Neural cell (in vitro differentiated cells): ENCODE measurements around the gene NUFIP2. TPM values are rescaled to one million over a fixed set of nuclear protein-coding genes. Genes with fewer than 3 reads are reported as not detected.

ENCODE experiments used
- H2AFZ ChIP-seq: fragments of 200-600, 300-800 bp; sonication (generic), shearing (Covaris generic); 2 replicates; pipeline ENCODE4 v1.6.0; 2014; ENCODE audit warnings: low read depth, mild to moderate bottlenecking, antibody characterized with exemption, low read length, moderate library complexity
- H3F3A ChIP-seq: fragments of 200-600 bp; shearing (Covaris generic); 2 replicates; pipeline ENCODE4 v1.6.1; 2016; ENCODE audit warnings: mild to moderate bottlenecking, moderate library complexity, mixed read lengths, antibody characterized with exemption, low read length; ENCODE audit not compliant: insufficient read depth, poor library complexity, severe bottlenecking
- H3K27ac ChIP-seq: fragments of 200-600, 300-800 bp; sonication (generic), shearing (Covaris generic); 2 replicates; pipeline ENCODE4 v1.5.1; 2014; ENCODE audit warnings: mild to moderate bottlenecking, low read length, moderate library complexity
- H3K27me3 ChIP-seq: fragments of 300-800, 200-600 bp; sonication (generic), shearing (Covaris generic); 2 replicates; pipeline ENCODE4 v1.6.0; 2014; ENCODE audit warnings: mild to moderate bottlenecking, low read depth, low read length, moderate library complexity; ENCODE audit not compliant: insufficient read depth
- H3K36me3 ChIP-seq: fragments of 300-800, 200-600 bp; sonication (generic), shearing (Covaris generic); 2 replicates; pipeline ENCODE4 v1.5.1; 2014; ENCODE audit warnings: mild to moderate bottlenecking, antibody characterized with exemption, low read length, moderate library complexity; ENCODE audit not compliant: insufficient read depth
- H3K4me2 ChIP-seq: fragments of 300-800, 200-600 bp; sonication (generic), shearing (Covaris generic); 2 replicates; pipeline ENCODE4 v1.6.0; 2014; ENCODE audit warnings: mild to moderate bottlenecking, low read length
- H3K4me3 ChIP-seq: fragments of 300-800, 200-600 bp; sonication (generic), shearing (Covaris generic); 2 replicates; pipeline ENCODE4 v1.5.1; 2014; ENCODE audit warnings: mild to moderate bottlenecking, low read length, moderate library complexity
- H3K79me2 ChIP-seq: fragments of 200-600 bp; shearing (Covaris generic); replicated peaks from 2 replicates; pipeline ENCODE4 v1.6.0; 2014; ENCODE audit warnings: mild to moderate bottlenecking, low read length, moderate library complexity; ENCODE audit not compliant: insufficient read depth
- H3K9ac ChIP-seq: fragments of 300-800, 200-600 bp; sonication (generic), shearing (Covaris generic); 2 replicates; pipeline ENCODE4 v1.6.1; 2016; ENCODE audit warnings: mild to moderate bottlenecking, low read length, mixed read lengths
- H3K9me2 ChIP-seq: fragments of 200-600 bp; shearing (Covaris generic); 2 replicates; pipeline ENCODE4 v1.6.1; 2016; ENCODE audit warnings: mild to moderate bottlenecking, low read length, mixed read lengths; ENCODE audit not compliant: insufficient read depth
- H3K9me3 ChIP-seq: fragments of 200-600, 300-800 bp; sonication (generic), shearing (Covaris generic); 2 replicates; pipeline ENCODE4 v1.6.1; 2016; ENCODE audit warnings: mild to moderate bottlenecking, mixed run types, low read length, moderate library complexity, mixed read lengths
- H4K20me1 ChIP-seq: fragments of 200-600 bp; shearing (Covaris generic); 2 replicates; pipeline ENCODE4 v1.6.1; 2016; ENCODE audit warnings: mild to moderate bottlenecking, mixed run types; ENCODE audit not compliant: insufficient read depth
- CTCF ChIP-seq: fragments of 450-650 bp; IDR thresholded peaks from 2 replicates; pipeline ENCODE4 v1.5.1; 2014; ENCODE audit warnings: antibody characterized with exemption, mild to moderate bottlenecking, moderate library complexity; ENCODE audit not compliant: poor library complexity, severe bottlenecking
- EP300 ChIP-seq: fragments of 450-650 bp; conservative IDR thresholded peaks from 2 replicates; pipeline ENCODE4 v1.6.1; 2014; ENCODE audit warnings: antibody characterized with exemption, mild to moderate bottlenecking, moderate library complexity; ENCODE audit not compliant: poor library complexity, severe bottlenecking
- EZH2 ChIP-seq: fragments of 200-600, 300-800 bp; shearing (Covaris generic), sonication (generic); IDR thresholded peaks from 2 replicates; pipeline ENCODE4 v1.6.1; 2014; ENCODE audit warnings: antibody characterized with exemption, low read length, borderline replicate concordance, mild to moderate bottlenecking; ENCODE audit not compliant: insufficient read depth, poor library complexity, severe bottlenecking
- MXI1 ChIP-seq: fragments of 450-650 bp; conservative IDR thresholded peaks from 2 replicates; pipeline ENCODE4 v1.6.1; 2014; ENCODE audit warnings: antibody characterized with exemption, mild to moderate bottlenecking; ENCODE audit not compliant: poor library complexity, severe bottlenecking
- POLR2AphosphoS5 ChIP-seq: IDR thresholded peaks from 2 replicates; pipeline ENCODE4 v1.6.1; 2012
- RAD21 ChIP-seq: fragments of 450-650 bp; conservative IDR thresholded peaks from 2 replicates; pipeline ENCODE4 v1.6.1; 2014; ENCODE audit warnings: antibody characterized with exemption, mild to moderate bottlenecking, moderate library complexity
- REST ChIP-seq: IDR thresholded peaks from 2 replicates; pipeline ENCODE4 v1.6.1; 2012; ENCODE audit warnings: borderline replicate concordance
- SMC3 ChIP-seq: fragments of 450-650 bp; conservative IDR thresholded peaks from 2 replicates; pipeline ENCODE4 v1.6.1; 2014; ENCODE audit warnings: antibody characterized with exemption, mild to moderate bottlenecking, moderate library complexity; ENCODE audit not compliant: poor library complexity
- TAF1 ChIP-seq: IDR thresholded peaks from 2 replicates; pipeline ENCODE4 v1.6.1; 2012; ENCODE audit warnings: low read depth
- polyA plus RNA-seq: library from polyadenylated mRNA; depleted of rRNA; stranded (reverse); fragments of >200 nt; gene quantifications from 2 replicates; pipeline ENCODE4 v1.2.3, GENCODE V29; 2014

NUFIP2 gene
- polyA plus RNA-seq, 1 donor from 2014 or later: 22.4 TPM

- H4K20me1 ChIP-seq: no peaks in the 10 kb centered on the region
- TF ChIP-seq SMC3: no peak
- H3K9me3 ChIP-seq: no peaks in the 10 kb centered on the region
- H3F3A ChIP-seq: no peaks in the 10 kb centered on the region
- no peak overlapping the region for H2AFZ ChIP-seq
- H3K4me2 ChIP-seq: no peak overlapping the region
- no peak overlapping the region for H3K27ac ChIP-seq
- H3K36me3 ChIP-seq: no peaks in the 10 kb centered on the region
- H3K79me2 ChIP-seq: no peaks in the 10 kb centered on the region
- no peak overlapping the region for H3K4me3 ChIP-seq
- no peaks in the 10 kb centered on the region for H3K9me2 ChIP-seq
- H3K9ac ChIP-seq: no peak overlapping the region
- no peaks in the 10 kb centered on the region for H3K27me3 ChIP-seq
Measured at GRCh38 chr17:29210879-29211278, 83.1 kb downstream of the NUFIP2 start.

- Histone ChIP-seq H3K36me3 (no peaks in the 10 kb centered on the region), H3K79me2 (no peaks in the 10 kb centered on the region), H3K4me2 (no peak overlapping the region), H3F3A (no peaks in the 10 kb centered on the region), H3K9me2 (no peaks in the 10 kb centered on the region), H3K27me3 (no peaks in the 10 kb centered on the region), H3K9ac (no peak overlapping the region), H4K20me1 (no peaks in the 10 kb centered on the region), H3K4me3 (no peak overlapping the region), H3K27ac (no peak overlapping the region), H2AFZ (no peak overlapping the region), H3K9me3 (no peaks in the 10 kb centered on the region)
- TF ChIP-seq EZH2 (no peak), REST (no peak), RAD21 (no peak), MXI1 (no peak), TAF1 (no peak), SMC3 (no peak), EP300 (no peak), POLR2AphosphoS5 (no peak), CTCF (no peak)
Measured at GRCh38 chr17:29209073-29209472, 84.9 kb downstream of the NUFIP2 start.

GRCh38 chr17:29207975-29208374 lies 86.0 kb downstream of the NUFIP2 start:
- no peaks in the 10 kb centered on the region for H3K36me3 ChIP-seq
- H3K9me2 ChIP-seq: no peaks in the 10 kb centered on the region
- TF ChIP-seq CTCF (no peak), REST (no peak), RAD21 (no peak), EZH2 (no peak), TAF1 (no peak), MXI1 (no peak), SMC3 (no peak), POLR2AphosphoS5 (no peak), EP300 (no peak)
- no peak overlapping the region for H3K9ac ChIP-seq
- no peaks in the 10 kb centered on the region for H3F3A ChIP-seq
- H4K20me1 ChIP-seq: no peaks in the 10 kb centered on the region
- H3K27me3 ChIP-seq: no peaks in the 10 kb centered on the region
- no peak overlapping the region for H3K4me2 ChIP-seq
- no peak overlapping the region for H3K27ac ChIP-seq
- H3K79me2 ChIP-seq: no peaks in the 10 kb centered on the region
- H3K4me3 ChIP-seq: no peak overlapping the region
- no peaks in the 10 kb centered on the region for H3K9me3 ChIP-seq
- no peak overlapping the region for H2AFZ ChIP-seq
